Islet of Langerhans (tissue), 1 donor: Measurements from ENCODE around the gene ZNF135.

Experiments used
- FAIRE-seq: peaks from one replicate; lab custom pipeline; 2011; peaks lifted over from hg19 to GRCh38; lab: Jason Lieb, UNC

ZNF135 gene

GRCh38 chr19:58047672-58048071, 11.4 kb upstream of the ZNF135 start:
- FAIRE-seq = no peak

GRCh38 chr19:58052256-58052655, 6.8 kb upstream of the ZNF135 start:
- no peak for FAIRE-seq

DNA sequence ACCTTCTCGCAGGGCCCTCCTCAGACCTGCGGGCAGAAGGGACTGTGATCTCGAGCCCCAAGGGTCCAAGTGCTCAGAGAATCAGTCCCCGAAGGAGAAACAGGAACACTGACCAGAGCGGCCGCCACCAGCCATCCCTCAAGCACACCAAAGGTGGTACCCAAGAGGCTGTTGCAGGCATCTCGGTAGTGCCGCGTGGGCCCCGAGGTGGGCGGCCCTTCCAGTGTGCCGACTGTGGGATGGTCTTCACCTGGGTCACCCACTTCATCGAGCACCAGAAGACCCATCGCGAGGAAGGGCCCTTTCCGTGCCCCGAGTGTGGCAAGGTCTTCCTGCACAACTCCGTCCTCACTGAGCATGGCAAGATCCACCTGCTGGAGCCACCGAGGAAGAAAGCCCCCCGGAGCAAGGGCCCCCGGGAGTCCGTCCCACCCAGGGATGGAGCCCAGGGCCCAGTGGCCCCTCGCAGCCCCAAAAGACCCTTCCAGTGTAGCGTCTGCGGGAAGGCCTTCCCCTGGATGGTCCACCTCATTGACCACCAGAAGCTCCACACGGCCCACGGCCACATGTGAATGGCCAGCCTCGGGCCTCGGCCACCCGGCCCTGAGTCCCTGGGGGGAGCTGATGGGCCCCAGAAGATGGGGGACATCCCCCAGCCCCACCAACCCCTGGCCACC, 5.5 kb upstream of the ZNF135 start:
- no peak for FAIRE-seq

GRCh38 chr19:58054901-58055874, 3.9 kb upstream of the ZNF135 start:
- FAIRE-seq = no peak

DNA sequence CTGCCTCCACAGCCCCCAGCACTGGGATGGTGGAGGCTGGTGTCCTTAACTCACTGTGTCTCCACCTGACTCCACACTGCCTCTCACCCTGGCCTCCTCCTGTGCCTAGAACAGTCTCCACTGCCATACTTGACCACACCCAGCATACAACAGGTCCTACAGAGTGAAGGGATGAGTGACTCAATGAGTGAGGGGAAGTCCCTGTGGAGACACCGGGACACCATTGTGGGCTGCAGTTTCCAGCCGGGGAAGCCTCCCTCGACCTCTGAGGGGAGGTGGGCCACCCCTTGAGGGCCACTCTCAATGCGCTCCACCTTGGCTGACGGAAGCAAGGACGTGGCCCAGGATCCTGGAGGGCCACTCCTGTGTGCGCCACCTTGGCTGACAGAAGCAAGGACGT, 2.8 kb upstream of the ZNF135 start:
- FAIRE-seq = no peak

- FAIRE-seq = no peak
Measured at GRCh38 chr19:58056861-58057260, 2.2 kb upstream of the ZNF135 start.

DNA sequence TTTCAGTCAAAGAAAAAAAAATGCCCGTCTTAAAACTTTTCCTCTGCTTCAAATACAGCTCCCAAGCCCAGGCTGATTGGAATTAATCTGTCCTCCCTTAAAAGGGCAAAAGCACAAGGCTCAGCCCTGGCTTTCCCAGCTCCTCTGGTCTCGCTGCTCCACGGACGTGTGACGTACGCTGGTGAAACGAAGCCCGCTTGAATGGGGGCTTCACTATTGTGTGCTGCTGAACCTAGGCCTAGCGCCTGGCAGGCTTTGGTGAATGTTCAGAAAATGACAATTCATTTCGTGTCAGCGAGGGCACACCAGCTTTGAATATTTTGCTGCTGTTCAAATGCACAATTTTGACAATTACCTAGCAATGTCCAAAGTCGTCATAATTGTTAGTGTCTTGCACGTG, 615 bp upstream of the ZNF135 start:
- no peak for FAIRE-seq

- no peak for FAIRE-seq
Measured at GRCh38 chr19:58059671-58060078, 593 bp downstream of the ZNF135 start.

DNA sequence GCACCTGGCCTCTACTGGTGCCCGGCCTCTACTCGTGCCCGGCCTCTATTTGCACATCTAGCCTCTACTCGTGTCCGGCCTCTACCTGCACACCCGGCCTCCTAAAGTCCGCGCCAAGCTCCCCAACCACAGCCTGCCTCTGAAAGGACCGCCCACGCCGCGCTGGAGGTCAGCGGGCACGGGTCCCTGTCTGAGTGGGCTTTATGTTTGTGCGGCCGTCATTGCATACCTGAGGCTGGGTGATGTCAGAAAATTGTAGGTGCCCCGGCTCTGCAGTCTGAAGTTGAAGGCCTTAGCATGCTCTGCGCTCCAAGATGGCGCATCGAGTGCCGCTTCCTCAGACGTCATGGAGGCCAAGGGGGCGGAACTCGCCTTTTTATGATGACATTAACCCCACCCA, 1.1 kb downstream of the ZNF135 start:
- FAIRE-seq = no peak

DNA sequence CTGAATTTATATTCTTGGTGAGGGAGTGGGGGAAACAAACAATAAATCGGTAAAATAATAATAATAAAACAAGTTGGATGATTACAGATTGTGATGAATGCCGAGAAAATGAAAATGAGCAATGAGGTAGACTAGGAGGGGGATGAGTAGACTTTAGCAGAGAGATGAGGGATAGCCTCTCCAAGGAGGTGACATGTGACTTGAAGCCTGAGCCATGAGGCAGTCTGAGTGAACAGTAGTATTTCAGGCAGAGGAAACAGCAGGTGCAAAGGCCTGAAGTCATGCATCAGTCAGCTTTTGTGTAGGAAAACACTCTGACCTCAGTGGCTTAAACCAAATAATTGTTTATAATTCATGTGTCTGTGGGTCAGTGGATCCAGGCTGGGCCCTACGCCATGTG, 4.6 kb downstream of the ZNF135 start:
- FAIRE-seq = no peak

DNA sequence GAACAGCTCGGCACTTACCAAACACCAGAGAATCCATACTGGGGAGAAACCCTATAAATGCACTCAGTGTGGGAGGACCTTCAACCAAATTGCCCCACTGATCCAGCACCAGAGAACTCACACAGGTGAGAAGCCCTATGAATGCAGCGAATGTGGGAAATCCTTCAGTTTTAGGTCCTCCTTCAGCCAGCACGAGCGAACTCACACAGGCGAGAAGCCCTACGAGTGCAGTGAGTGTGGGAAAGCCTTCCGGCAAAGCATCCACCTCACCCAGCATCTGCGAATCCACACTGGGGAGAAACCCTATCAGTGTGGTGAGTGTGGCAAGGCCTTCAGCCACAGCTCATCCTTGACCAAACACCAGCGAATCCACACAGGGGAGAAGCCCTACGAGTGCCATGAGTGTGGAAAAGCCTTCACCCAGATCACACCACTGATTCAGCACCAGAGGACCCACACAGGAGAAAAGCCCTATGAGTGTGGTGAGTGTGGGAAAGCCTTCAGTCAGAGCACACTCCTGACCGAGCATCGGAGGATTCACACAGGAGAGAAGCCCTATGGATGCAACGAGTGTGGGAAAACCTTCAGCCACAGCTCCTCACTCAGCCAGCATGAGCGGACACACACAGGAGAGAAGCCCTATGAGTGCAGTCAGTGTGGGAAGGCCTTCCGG, 8.3 kb downstream of the ZNF135 start:
- no peak for FAIRE-seq

- no peak for FAIRE-seq
Measured at GRCh38 chr19:58079792-58080191, 20.7 kb downstream of the ZNF135 start.

DNA sequence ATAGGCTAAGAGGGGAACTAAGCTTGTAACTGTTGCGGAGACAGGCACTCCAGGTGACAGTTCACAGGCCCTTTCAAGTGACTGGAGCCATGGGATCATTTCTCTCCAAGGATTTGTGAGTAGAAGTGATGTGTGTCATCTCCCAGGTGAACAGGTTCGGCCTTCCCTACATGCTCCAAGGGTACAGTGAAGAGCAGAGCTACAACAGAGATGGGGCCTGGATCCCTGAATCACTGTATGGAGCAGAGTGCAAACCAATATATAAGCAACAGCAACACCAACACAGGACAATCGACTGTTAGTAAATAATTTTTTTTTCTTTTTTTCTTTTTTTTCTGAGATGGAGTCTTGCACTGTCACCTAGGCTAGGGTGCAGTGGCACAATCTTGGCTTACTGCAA, 23.9 kb downstream of the ZNF135 start:
- no peak for FAIRE-seq

- FAIRE-seq = no peak
Measured at GRCh38 chr19:58084596-58085347, 25.7 kb downstream of the ZNF135 start.

DNA sequence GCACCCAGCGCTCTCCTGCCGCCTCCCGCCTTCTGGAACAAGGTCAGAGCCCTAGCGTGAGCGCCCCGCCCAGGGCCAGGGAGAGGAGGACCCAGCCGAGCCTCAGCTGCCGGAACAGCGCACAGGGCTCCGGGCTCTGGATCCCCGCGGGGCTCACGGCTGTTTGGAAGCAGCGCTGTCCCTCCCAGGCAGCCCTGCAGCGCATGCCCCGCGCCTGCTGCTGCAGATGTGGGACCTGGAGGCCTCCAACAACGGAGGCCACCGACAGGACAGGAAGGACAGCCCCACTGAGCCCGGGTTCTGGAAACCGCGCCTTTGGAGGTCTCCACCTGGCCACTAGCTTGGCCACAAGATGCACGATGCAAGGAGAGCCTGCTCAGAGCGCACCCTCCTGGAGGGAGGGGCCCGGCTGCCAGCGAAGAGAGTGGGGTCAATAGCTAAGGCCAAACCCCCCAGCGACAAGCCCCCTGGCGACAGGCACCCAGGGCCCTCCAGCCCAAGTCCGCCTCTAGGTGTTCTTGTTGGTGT, 26.3 kb downstream of the ZNF135 start:
- FAIRE-seq = no peak

GRCh38 chr19:58086825-58087710, 28.0 kb downstream of the ZNF135 start:
- FAIRE-seq = no peak

DNA sequence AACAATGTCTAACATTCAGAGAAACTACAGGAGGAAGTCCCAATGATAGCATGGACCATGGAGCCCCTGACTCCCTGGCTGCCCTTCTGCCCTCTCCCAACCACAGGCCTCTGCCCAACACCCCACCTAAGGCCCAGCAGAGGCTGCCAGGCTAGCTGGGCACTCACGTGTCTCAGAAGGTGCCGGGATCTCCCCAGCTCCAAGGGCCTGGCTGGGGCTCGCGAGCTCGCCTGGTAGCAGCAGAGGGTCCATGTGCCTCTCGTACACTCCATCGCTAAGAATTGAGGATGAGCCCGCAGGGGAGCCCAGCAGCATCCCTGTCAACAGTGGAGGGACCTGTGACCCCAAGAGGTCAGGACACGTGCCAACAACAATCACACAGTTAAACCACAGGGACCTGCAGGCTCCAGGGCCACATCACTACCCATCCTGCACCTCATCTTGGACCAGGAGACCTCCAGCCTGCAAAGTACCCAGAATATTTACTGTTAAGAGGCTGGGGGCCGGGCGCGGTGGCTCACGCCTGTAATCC, 29.5 kb downstream of the ZNF135 start:
- no peak for FAIRE-seq

- FAIRE-seq = no peak
Measured at GRCh38 chr19:58089846-58090245, 30.8 kb downstream of the ZNF135 start.

DNA sequence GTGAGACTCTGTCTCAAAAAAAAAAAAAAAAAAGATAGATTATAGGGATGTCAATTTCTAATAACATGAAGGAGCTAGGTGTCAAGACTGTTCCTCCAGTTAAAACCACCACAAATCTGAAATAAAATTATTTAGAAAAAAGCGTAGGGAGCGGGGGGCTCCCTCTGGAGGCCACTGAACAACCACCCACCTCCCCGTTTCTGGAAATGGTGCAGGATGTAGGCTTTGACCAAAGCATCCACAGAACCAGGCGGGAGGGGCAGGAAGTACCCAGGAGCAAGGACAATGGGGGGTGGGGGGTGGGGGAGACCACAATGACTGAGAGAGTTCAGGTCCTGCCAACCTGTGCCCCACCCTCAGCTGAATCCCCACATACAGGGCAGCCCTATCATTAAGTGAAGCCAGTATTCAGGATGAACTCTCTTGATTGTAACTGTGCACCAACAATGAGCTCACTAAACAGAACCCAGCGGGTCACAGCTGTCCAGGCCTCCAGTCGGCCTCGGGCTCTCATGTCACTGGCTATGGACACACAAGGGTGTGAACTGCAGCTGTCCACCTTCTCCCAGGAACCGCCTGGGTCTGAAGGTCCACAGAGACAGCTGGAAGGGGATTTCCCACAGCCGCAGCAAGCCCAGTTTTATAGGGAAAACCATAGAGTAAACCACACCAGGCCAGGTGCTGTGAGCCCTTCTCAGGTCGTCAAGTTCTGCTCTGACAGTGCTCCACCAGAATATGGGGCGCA, 32.3 kb downstream of the ZNF135 start:
- no peak for FAIRE-seq

GRCh38 chr19:58093071-58093470, 34.0 kb downstream of the ZNF135 start:
- FAIRE-seq = no peak
